ENCODE results near the gene TIMM22.

Gene TIMM22

GRCh38 chr17:1025733-1026598 is 29.0 kb downstream of the TIMM22 start:
- no peak for DNase-seq

DNA sequence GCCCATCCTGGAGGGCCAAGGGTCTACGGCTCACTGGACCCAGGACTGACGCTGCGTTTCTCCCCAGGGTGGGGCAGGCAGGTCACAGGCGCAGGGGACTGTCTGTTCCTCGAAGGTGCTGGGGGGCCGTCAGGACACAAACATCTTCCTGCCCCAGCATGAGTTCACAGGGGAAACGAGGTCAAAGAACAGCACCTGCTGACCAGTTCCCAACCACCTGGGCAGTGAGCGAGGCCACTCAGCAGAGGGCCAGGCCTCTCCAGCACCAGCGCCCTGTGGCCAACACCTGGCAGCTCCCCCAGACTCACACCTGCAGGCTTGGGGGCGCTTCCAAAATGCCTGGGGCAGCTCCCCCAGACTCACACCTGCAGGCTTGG is 29.7 kb downstream of the TIMM22 start:
- no peak for DNase-seq

- DNase-seq = no peak
Measured at GRCh38 chr17:1027044-1027443, 30.1 kb downstream of the TIMM22 start.

GRCh38 chr17:1029196-1029921 is 32.4 kb downstream of the TIMM22 start:
- DNase-seq = no peak

DNA sequence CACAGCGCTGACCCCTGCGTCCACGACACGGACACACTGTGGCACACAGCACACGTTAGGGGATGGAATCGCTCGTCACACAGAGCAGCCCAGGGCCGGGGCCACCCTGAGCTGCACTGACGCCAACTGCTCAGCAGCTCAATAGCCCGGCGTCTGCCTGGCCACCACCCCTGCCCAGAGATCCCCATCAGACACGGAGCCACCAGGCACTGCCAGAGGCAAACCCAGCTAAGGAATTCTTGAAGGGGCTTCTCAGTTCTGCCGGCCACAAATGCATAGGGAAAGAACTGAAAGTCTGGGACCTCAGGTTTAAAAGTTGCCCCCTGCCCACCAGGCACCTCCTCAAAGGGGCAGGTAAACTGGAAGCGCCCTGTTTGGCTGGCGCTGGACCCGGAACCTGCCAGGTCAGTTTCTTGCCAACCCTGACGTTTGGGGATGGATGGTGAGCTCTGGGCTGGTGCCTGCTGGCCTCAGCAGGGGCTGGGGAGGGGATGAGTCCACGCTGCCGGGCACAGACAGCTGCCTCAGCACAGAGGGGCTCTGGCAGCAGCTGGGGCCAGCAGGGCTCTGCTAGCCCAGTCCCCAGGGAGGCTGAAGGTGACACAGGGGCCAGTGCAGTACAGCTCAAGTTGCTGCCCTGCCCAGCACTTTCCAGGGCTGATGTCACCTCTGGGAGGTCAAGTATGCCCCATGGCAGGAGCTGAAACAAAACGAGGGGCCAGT is 33.2 kb downstream of the TIMM22 start:
- DNase-seq = no peak

DNA sequence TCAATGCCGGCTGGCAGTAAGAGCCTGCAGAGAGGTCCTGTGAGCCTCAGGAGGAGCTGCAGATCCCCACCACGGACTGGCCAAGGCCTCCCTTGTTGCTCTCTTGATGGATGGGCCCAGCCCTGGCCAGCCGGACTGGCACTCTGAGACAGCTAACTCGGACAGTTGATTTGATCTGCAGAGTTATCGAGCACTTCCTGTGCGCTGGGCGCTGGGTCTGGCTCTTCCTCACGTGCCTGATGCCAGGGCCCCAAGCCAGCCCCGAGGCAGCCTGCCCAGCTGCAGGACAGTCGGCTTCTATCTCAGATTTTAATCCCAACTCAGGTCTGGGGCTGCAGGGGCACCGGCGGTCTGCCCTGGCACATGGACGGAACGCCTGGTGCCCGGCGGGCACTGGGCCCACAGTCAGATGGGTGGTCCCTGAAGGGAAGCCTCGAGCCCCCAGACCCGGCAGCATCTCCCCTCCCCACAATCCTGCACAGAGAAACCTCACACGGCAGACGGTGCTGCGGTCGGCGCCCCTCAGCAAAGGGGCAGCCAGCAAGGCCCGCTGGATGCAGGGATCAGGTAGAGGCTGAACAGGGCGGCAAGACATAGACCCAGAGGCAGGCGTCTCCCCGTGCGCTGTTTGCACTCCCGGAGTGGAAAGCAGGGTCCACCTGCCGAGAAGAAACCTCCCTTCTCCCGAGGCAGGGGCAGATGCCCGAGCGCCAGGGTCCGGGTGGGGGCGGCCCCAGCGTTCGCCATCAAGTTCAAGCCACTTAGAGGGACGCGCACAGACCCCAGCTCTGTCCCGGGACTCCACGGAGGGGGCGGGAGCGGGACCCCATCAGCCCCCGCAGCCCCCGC is 34.0 kb downstream of the TIMM22 start:
- DNase-seq = no peak

DNA sequence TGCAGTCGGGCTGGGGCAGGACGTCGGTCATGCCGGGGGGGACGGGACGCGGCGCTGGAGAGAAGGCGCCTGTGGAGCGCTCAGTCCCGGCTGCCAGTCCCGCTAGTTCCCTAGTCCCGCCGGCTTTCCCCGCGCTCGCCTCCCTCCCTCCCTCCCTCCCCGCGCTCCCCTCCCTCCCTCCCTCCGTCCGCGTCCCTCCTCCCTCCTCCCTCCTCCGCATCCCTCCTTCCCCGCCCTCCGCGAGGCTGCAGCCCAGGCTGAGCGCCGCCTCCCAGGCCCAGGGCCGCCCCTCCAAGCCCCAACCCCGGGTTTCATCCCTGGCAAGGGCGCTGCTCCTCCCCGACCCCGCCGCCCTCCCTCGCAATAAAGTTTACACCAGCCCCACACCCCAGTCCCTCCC is 34.8 kb downstream of the TIMM22 start:
- no peak for DNase-seq

DNA sequence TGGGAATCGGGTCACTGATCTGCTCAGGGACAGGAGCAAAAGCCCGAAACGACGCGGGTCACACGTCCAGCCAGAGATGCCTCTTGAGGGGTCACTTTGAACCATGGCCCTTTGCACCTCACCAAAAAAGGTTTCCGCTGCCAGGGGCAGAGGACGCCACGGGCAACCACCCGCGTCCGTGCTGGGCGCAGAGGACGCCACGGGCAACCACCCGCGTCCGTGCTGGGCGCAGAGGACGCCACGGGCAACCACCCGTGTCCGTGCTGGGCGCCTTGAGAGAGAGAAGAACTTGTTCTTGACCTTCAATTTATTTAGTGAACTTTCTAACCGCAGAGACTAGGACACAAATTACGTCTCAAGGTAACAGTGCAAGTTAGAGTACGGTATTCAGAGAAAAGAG is 35.5 kb downstream of the TIMM22 start:
- no peak for DNase-seq

DNA sequence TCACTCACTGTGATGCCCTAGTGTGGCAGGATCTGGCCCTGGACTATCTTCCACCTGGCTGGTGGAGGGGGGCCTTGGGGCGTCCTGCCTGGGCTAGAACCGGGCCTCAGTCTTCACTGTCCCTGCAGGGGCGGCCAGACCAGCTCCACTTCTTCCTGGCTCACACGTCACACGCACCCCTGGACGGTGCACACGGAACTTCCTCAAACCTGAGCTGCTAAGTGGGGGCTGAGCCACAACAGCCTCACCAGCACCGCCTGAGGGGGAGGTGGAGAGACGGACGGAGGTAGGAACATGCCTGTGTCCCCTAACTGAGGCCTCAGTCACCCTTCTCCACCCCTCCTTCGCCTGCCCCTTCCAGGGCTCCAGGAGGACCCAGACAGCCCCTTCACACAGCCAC is 36.6 kb downstream of the TIMM22 start:
- no peak for DNase-seq

DNA sequence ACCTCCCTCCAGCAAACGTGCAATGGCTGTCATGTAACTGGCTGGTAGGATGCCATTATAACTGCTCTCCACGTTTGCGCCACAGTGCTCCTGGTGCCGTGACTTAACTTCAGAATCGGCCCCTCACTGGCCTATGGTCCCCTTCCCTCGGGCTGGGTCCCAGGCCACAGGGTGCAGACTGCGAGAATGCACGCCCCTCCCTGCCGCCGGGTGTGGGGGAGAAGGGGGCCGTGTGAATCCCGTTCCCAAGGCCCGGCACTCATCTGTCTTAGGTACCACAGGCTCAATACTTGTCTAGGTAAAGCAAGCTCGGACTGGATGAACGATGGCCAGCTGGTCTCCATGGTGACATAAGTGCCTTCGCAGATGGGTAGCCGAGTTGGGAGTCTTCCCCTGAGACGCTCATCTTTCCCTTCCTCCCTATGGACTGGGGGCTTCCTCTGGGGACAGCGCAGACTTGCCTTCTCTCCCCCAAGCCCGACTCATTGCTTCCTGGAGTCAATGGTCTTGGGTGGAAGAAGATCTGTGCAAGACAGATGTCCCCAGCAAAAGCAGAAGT is 37.8 kb downstream of the TIMM22 start:
- DNase-seq = no peak

DNA sequence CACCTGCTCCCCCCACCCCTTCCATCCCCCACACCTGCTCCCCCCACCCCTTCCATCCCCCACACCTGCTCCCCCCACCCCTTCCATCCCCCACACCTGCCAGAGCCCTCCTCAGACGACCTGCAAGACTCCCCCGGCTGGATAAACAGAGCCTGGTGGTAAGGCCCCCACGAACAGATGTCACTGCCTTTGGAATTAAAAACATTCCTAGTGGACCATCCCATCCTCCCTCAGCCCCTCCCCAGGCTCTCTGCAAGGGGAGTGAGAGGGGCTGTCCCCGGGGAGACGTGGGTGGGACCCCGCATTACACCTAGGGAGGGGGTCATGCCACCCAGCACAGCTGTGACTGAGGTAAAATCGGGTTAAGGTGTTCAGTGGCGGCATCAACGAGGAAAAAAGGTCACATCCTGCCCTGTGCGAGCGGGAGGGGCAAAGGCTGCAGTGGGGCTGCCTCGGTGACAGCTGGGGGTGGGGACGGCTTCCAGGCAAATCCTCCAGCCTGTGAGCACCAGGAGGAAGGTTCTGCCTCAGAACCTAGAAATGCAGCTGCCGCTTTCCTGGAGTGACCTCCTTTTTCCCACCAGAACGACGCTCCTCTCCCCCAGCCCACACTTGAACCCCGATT is 38.7 kb downstream of the TIMM22 start:
- no peak for DNase-seq

GRCh38 chr17:1036171-1036844 is 39.4 kb downstream of the TIMM22 start:
- DNase-seq = no peak

- no peak for DNase-seq
Measured at GRCh38 chr17:1036845-1037237, 39.9 kb downstream of the TIMM22 start.

DNA sequence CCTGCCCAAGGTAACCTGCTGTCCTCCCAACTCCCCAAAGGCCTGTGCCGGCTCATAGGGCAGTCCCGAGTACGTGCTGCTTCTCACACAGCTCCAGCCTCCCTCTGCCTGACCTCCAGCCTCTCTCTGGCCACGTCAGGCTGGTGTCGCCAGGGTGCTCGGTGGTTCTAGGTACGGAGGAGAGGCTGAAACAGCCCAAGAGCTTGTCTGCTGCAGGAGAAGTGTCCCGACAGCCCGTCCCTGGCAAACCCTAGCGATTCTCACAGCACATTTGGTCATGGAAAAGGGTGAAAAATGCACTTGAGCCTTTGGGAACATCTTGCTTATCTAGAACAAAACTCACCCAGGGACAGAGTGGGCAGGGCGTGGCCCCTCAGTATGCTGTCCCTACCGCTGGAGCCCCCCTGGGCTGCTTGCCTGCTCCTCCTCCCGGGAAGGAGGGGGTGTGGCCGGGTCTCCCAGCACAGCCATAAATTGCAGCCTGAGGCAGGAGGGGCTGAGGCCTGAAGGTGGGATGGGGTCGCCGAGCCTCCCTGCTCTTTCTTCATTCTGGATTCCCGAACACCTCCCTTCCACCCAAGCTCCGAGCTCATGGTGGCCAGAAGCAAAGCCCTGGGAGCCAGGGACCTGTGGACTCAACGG is 40.4 kb downstream of the TIMM22 start:
- no peak for DNase-seq

- DNase-seq = no peak
Measured at GRCh38 chr17:1038459-1039122, 41.7 kb downstream of the TIMM22 start.

DNA sequence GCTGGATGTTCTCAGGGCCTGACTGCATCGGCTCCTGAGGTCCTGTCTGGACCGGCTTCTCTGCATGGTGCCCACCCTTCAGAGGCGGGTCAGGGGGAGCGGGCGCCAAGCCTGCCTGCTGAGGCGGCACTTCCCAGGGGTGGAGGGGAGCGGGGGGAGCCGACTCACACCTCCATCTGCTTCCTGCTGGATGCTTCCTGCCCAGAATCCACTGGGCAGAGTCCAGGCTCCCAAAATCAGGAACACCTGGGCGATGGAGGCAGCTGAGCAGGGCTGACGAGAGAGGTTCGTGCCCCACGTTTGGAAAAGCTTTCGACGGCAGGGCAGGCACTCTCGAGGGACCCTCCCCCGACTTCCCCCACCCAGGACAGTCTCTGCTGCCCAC is 42.2 kb downstream of the TIMM22 start:
- no peak for DNase-seq

DNA sequence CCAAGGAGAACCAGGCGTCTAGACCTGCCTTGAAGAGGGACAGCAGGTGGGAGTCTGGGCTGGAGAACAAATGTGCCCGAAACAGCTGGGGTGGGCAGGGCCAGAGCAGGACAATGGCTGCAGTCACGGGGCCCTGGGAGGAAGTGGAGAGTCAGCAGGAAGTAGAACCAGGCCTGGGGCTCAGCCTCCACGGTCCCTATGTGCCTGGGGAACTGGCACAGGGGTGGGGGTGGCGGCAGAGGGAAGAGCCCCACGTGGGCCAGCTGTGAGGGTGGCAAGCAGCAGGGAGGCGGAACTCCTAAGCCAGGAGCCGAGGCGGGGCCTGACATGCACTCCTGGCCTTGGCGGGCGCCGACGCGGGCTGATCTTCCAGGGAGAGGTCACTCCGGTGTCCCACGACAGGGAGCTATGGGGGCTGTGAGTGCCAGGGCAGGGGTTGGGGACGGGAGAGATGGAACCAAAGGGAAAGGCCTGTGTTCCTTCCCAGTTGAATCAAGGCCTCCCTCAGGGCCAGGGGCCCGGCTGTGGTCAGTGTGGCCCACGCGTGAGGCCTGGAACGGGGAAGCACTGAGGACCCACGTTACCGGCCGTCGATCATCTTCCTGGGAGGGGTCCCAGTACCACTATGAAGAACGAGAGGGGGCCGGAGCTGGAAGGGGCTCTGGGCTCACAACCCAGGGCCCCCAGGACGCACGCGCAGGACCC is 42.7 kb downstream of the TIMM22 start:
- DNase-seq = no peak

- DNase-seq = no peak
Measured at GRCh38 chr17:1040216-1040600, 43.3 kb downstream of the TIMM22 start.

- no peak for DNase-seq
Measured at GRCh38 chr17:1041746-1042145, 44.8 kb downstream of the TIMM22 start.

DNA sequence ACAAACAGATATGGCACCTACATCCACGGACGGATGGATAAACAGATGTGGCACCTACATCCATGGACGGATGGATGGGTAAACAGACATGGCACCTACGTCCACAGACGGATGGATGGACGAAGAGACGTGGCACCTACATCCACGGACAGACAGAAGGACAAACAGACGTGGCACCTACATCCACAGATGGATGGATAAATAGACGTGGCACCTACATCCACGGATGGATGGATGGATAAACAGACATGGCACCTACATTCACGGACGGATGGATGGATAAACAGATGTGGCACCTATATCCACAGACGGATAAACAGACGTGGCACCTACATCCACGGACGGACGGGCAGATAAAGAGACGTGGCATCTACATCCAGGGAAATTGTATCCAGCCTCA is 45.6 kb downstream of the TIMM22 start:
- DNase-seq = no peak

Measured in stimulated activated CD8-positive, alpha-beta memory T cell treated with anti-CD3 and anti-CD28 coated beads, Interleukin-4, amount 100 ng/mL, for 48 hours (primary cell).